HG03460 (cell line): ENCODE measurements around the gene LRP5.
"Not testable (repeated sequence)": the region's sequence is repeated elsewhere in the genome, so short reads cannot be mapped to it uniquely, and the experiment has no call there.

ENCODE experiments used
- ATAC-seq: cut with Tn5 transposase; IDR thresholded peaks from one replicate; pipeline ENCODE4 v1.9.1; 2021; ENCODE audit not compliant: unreplicated experiment

The LRP5 gene

DNA sequence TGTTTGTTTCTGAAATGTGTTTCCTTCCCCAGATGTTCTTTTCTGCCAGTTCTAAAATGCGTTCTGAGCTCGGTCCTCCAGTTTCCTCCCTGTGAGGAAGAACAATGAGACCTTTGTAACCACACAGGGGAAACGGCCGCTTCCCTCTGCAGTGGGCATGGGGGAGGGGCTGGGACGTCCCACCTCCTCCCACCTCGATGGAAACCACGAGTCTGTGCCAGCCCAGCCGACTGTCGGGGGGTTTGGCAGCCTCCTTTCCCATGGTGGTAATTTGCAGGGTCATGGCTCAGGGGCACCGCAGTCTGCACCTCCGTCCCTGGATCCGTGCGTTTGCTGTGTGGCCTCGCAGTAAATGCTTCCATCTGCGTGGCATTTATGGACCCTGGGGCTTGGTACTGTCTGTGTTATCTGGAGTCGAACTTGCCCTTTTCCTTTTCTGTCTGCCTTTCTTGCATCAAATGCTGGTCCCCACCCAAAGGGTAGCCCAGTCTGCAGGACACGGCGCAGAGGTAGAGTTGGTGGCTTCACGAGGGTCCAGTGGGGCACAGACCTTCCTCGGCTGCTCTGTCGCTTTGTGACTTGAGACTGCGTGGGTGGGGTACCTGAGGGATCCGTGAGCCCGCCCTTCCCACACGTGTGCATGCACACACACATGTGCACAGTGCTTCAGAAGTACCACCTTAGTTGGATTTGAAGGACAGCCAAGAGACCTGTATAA lies 16.1 kb downstream of the LRP5 start:
- ATAC-seq: no peak

GRCh38 chr11:68329536-68329935 lies 17.1 kb downstream of the LRP5 start:
- ATAC-seq: no peak

- ATAC-seq: no peak
Measured at GRCh38 chr11:68329978-68330699, 17.7 kb downstream of the LRP5 start.

GRCh38 chr11:68330700-68331337 lies 18.4 kb downstream of the LRP5 start:
- ATAC-seq: no peak

DNA sequence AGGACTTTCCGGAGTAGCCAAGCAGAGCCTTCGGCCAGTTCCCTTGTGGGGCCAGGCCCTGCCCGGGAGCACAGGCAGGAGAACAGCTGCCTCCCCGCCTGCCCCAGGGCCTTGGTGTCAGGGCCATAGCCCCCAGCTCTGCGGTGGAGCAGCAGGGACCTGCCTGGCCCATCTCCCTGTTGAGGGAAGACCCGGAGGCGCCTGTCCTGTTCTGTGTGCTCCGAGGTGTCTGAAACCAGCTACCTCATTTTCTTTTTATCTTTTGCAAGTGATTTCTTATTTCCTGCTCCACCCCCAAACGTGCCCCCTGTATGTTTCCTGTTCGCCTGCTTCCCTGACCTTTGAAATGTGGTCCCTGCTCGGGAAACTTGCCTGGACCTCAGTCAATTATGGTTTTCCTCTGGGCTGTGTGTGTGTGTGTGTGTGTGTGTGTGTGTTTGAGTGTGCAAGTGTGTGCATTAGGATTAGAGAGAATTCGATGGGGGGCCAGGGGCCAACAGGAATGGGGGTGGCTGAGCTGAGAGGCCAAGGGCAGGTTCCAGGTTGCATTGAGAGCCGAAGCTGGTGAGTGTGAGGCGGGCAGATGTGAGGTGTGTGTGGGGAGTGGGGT lies 19.1 kb downstream of the LRP5 start:
- ATAC-seq: no peak

- no peak for ATAC-seq
Measured at GRCh38 chr11:68332186-68332585, 19.8 kb downstream of the LRP5 start.

- ATAC-seq: no peak
Measured at GRCh38 chr11:68333173-68333572, 20.8 kb downstream of the LRP5 start.

DNA sequence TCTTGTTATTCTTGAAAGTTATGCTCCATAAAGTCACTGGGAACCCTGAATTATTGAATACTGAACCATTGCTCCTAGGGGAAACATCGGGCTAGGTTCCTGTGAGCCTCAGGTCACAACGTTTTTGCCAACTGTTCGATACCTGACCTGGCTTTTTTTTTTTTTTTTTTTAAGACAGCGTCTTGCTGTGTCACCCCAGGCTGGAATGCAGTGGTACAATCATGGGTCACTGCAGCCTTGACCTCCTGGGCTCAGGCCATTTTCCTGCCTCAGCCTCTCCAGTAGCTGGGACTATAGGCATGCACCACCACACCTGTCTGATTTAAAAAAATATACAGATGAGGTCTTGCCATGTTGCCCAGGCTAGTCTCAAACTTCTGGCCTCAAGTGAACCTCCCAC lies 22.5 kb downstream of the LRP5 start:
- ATAC-seq: no peak

DNA sequence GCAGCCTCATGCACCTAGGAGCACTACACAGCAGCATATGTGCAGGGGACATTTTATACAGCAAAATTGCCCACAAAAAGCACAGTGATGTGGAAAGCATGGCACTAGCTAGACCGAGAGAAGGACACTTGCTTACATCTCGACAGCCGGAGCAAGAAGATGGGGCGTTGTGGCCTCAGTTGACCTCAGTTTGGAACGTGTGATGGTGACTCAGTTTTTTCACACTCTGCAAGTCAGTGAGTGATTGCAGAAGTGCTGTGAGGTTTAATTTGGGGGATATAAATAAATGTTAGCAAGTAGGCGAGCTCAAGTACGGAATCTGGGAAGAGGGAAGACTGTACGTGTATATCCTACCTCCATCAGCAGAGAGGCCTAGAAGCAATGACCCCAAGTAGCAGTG lies 23.3 kb downstream of the LRP5 start:
- ATAC-seq: no peak

- ATAC-seq: no peak
Measured at GRCh38 chr11:68336716-68337115, 24.3 kb downstream of the LRP5 start.

- ATAC-seq: no peak
Measured at GRCh38 chr11:68337399-68337835, 25.0 kb downstream of the LRP5 start.

- ATAC-seq: no peak
Measured at GRCh38 chr11:68338051-68338780, 25.8 kb downstream of the LRP5 start.

- ATAC-seq: no peak
Measured at GRCh38 chr11:68340003-68340767, 27.8 kb downstream of the LRP5 start.

DNA sequence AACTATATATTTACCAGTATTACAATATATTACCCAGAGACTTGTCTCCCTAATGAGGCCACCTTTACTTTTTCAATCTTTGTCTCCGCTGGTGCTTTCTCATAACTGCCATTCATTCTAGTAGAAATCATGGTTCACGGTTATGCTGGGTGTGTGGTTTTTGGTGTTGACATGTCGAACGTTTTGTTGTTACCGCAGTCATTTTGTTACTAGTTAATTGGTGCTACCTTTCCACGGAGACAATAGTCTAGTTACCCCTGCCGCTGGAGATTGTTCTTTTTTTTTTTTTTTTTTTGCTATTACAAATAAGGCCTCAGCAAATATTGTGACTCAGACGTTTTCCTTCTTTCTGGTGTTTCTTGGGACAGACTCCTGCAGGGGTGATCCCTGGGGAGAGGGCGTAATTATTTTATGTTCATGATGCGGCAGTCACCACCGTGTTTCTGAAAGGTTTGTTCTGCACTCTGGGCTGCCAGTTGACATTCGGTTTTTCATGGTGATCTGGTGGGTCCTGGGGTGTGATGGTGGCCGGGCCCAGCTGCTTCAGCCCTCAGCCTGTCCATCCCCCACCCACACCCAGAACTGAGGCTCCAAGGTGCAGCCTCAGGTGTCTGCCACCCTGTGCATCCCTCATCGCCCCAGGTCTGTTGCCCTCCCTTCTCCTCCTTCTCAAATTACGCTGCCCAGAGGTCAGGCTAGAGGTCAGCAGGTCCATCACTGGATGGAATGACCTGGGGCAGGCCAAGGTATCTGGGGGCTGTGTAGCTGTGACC lies 28.6 kb downstream of the LRP5 start:
- no peak for ATAC-seq

- no peak for ATAC-seq
Measured at GRCh38 chr11:68341557-68342458, 29.4 kb downstream of the LRP5 start.

GRCh38 chr11:68342459-68343158 lies 30.2 kb downstream of the LRP5 start:
- ATAC-seq: no peak

- no peak for ATAC-seq
Measured at GRCh38 chr11:68343761-68344256, 31.4 kb downstream of the LRP5 start.

- not testable (repeated sequence) for ATAC-seq
Measured at GRCh38 chr11:68344821-68345220, 32.4 kb downstream of the LRP5 start.
